ENCODE data around the gene CLCN5.

DNA sequence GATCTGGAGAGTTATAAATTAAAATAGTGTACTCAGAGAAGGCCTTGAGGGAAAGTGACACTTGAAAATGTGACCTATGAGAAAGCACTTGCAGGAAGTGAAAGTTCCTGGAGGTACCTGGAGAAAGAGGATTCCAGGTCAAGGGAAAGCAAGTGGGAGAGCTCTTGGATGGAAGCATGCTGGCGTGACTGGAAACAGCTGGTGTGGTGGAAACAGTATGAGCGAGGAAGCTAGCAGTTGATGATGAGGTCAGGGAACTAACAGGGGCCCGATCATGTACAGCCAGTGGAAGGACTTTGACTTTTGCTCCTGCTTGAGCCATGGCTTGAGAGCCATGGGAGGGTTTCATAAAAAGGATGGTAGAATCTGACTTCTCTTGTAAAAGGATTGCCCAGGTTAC lies 9.5 kb upstream of the CLCN5 start:
- TF ChIP-seq, protein P1, sequence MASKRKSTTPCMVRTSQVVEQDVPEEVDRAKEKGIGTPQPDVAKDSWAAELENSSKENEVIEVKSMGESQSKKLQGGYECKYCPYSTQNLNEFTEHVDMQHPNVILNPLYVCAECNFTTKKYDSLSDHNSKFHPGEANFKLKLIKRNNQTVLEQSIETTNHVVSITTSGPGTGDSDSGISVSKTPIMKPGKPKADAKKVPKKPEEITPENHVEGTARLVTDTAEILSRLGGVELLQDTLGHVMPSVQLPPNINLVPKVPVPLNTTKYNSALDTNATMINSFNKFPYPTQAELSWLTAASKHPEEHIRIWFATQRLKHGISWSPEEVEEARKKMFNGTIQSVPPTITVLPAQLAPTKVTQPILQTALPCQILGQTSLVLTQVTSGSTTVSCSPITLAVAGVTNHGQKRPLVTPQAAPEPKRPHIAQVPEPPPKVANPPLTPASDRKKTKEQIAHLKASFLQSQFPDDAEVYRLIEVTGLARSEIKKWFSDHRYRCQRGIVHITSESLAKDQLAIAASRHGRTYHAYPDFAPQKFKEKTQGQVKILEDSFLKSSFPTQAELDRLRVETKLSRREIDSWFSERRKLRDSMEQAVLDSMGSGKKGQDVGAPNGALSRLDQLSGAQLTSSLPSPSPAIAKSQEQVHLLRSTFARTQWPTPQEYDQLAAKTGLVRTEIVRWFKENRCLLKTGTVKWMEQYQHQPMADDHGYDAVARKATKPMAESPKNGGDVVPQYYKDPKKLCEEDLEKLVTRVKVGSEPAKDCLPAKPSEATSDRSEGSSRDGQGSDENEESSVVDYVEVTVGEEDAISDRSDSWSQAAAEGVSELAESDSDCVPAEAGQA (IDR thresholded peaks at IDR 0.05; ENCODE audit: low read depth) = no peak
- TF ChIP-seq, protein P1 (CRISPR knock-in tag; IDR thresholded peaks at IDR 0.05; ENCODE audit: borderline replicate concordance) = no peak
- TF ChIP-seq SRSF9 (IDR thresholded peaks at IDR 0.05; ENCODE audit: borderline replicate concordance, insufficient read depth, low read depth, low read length, poor library complexity, severe bottlenecking) (no peak), ZNF558 (CRISPR knock-in tag; IDR thresholded peaks at IDR 0.05; ENCODE audit: borderline replicate concordance) (no peak), SMC3 (IDR thresholded peaks at IDR 0.05; ENCODE audit: low read length) (no peak), ZC3H13 (CRISPR knock-in tag; IDR thresholded peaks at IDR 0.05) (no peak), ZNF468 (CRISPR knock-in tag; IDR thresholded peaks at IDR 0.05) (no peak), POLR2AphosphoS5 (IDR thresholded peaks at IDR 0.05; ENCODE audit: low read depth, low read length) (no peak)
- TF ChIP-seq, protein P2, sequence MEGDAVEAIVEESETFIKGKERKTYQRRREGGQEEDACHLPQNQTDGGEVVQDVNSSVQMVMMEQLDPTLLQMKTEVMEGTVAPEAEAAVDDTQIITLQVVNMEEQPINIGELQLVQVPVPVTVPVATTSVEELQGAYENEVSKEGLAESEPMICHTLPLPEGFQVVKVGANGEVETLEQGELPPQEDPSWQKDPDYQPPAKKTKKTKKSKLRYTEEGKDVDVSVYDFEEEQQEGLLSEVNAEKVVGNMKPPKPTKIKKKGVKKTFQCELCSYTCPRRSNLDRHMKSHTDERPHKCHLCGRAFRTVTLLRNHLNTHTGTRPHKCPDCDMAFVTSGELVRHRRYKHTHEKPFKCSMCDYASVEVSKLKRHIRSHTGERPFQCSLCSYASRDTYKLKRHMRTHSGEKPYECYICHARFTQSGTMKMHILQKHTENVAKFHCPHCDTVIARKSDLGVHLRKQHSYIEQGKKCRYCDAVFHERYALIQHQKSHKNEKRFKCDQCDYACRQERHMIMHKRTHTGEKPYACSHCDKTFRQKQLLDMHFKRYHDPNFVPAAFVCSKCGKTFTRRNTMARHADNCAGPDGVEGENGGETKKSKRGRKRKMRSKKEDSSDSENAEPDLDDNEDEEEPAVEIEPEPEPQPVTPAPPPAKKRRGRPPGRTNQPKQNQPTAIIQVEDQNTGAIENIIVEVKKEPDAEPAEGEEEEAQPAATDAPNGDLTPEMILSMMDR (CRISPR knock-in tag; IDR thresholded peaks at IDR 0.05) = no peak
